Midbrain (tissue), 1 donor: ENCODE measurements around the gene COX14.

Experiments used
- DNase-seq: peaks from one replicate; lab custom pipeline; 2025; lab: John Stamatoyannopoulos, UW

COX14 gene

DNA sequence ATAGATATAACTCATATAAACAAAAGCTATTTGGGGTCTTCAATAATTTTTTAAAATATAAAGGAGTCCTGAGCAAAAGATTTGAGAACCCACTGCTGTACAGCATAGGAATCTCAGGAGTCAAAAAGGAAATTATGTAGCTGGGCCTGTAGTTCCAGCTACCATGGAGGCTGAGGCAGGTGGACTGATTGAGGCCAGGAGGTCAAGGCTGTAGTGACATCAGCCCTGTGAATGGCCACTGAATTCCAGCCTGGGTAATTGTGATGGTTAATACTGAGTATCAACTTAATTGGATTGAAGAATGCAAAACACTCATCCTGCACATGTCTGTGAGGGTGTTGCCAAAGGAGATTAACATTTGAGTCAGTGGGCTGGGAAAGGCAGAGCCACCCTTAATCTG is 44.6 kb downstream of the COX14 start:
- DNase-seq: no peak

DNA sequence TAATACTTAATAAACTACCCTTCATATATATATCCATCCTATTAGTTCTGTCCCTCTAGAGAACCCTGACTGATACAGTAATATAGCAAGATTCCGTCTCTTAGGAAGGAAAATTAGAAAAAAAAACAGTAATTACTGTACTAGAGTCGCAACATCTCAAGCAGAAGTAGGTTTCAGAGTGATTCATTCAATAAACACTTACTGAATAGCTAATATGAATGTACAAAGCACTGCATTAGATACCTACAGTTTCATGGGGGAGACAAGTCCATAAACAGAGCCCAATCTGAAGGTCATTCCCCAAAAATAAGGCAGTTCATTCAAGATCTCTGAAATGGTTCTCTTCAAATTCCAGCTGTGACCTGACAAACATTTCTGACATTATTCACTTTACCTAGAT is 45.2 kb downstream of the COX14 start:
- DNase-seq: no peak

DNA sequence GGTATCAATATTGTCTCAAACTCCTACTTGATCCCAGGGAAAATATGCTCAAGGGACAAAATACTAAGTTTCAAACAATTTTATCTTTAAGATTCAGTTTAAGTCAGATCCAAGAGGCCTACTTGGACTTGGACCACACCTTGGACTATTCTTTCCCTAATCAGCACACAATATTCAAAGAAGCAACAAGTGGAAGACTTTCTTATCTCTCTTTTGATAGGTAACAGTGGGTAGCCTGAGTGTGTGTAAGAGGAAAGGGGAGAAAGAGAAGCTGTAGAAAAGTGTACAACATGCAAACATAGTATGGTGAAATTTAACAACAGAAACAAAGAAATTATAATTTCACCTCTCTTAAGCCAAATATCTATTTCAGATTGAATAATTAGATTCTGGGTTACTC is 48.6 kb downstream of the COX14 start:
- no peak for DNase-seq

DNA sequence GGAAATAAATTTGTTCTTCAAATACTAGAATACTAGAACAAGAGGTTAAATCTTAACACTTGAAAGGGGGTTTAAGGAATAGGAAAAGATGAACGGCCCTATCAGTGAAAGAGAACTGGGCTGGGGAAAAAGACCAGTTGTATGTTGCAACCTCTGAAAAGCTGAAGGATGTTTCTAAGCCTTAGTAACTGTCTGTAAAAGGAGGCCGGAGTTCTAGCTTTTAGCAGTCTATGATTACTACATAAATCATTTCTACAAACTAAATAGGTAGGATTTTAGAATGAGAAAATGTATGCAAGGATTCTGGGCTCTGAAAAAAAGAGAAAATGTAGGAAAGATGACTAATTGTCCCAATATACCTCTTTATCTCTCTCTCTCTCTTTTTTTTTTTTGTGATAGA is 50.2 kb downstream of the COX14 start:
- DNase-seq: no peak

DNA sequence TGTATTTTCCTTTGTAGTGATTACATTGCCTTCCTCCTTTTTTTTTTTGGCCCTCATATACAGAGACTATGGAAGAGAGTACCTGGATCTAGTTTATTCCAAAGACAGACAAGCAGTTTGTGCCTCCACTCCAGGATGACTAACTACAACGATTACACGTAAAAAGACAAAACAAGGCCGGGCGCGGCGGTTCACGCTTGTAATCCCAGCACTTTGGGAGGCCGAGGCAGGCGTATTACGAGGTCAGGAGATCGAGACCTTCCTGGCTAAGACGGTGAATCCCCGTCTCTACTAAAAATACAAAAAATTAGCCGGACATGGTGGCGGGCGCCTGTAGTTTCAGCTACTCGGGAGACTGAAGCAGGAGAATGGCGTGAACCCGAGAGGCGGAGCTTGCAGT is 52.9 kb downstream of the COX14 start:
- DNase-seq: no peak

DNA sequence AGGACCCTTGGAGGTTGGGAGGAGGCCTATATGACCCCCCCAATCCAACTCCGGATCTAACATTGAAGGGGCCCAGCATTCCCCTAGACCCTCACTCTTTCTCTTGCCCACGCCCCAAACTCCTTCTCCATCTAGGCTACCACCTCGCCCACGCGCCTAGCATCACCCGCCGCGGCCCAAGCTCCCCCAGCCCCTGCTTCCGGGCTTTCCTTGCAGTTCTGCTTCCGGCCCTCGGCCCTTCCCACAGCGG is 54.7 kb downstream of the COX14 start:
- DNase-seq: no peak

DNA sequence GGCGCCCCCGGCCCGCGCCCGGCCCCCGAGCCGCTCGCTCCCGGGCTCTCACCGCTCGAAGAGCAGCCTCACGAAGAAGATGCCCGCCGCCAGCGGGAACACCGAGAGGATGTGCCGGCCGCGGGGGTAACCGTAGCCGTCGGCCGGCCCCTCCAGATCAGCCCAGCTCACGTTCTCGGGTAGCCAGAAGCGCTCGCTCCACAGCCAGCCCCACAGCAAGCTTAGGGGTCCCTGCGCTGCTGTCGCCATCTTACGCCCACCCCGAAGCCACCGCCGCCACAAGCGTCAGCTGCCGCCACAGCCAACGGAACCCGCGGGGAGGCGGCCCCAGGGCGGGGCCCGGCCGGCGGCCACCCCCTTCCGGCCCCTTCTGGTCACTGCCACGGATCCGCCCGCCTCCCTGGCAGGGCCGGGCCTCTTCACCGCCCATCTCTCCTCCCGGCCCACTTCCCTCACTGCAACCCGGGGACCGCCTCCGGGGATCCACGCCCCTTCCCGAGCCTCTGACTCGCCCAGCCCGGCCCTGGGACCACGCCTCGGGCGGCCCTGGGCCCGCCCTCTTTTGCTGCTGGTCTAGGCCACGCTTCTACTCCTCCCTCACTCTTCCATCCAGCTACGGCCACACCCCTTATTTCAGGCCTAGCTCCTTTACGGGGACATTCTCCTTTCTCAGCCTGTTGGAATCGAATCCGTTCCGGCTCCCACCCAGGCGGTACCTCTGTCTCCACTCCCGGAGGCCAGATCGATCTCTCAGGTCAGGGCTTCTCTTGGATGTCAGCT is 55.2 kb downstream of the COX14 start, which contains the start of gene CERS5:
Gene CERS5 (minus strand): TSS at position 321 of the 780 bp plus-strand sequence. CDS start 72 bp downstream, at position 249.
- DNase-seq: peak; percentile 96
